Thyroid gland (tissue), 4 donors: ENCODE results near the gene MINK1. TPM values are rescaled to one million over a fixed set of nuclear protein-coding genes. Genes with fewer than 3 reads are reported as not detected.
"Not testable (repeated sequence)": the region's sequence is repeated elsewhere in the genome, so short reads cannot be mapped to it uniquely, and the experiment has no call there.

Experiments used
- DNase-seq, 2 donors: peaks; one replicate each; pipeline ENCODE4 v3.0.0-alpha.2; 2019
- H3K27ac ChIP-seq, 3 donors: fragments of 200-600 bp; sonication (generic); 1 replicate in 2 of 3; 2 replicates in 1 of 3; pipeline ENCODE4 v1.5.1; 2016 to 2019; ENCODE audit warnings: mild to moderate bottlenecking in 1 of 3, moderate library complexity in 1 of 3
- H3K27me3 ChIP-seq: fragments of 200-600 bp; sonication (generic); one replicate; pipeline ENCODE4 v1.5.1; 2019
- H3K36me3 ChIP-seq, 2 donors: fragments of 200-600 bp; sonication (generic); one replicate each; pipeline ENCODE4 v1.5.1; 2016 to 2019
- H3K4me1 ChIP-seq, 2 donors: fragments of 200-600 bp; sonication (generic); one replicate each; pipeline ENCODE4 v1.5.1; 2017 to 2019
- H3K4me3 ChIP-seq, 3 donors: fragments of 200-600 bp; sonication (generic); replicated peaks in 1 of 3; 1 replicate in 2 of 3; 2 replicates in 1 of 3; pipeline ENCODE4 v1.5.1; 2016; ENCODE audit warnings: mild to moderate bottlenecking in 1 of 3
- H3K9me3 ChIP-seq: fragments of 200-600 bp; sonication (generic); one replicate; pipeline ENCODE4 v1.5.1; 2017
- POLR2A ChIP-seq, 2 donors: fragments of 450-650 bp; IDR thresholded peaks; one replicate each; pipeline ENCODE4 v1.6.1; 2017; ENCODE audit warnings: antibody characterized with exemption in 2 of 2, mild to moderate bottlenecking in 2 of 2, moderate library complexity in 1 of 2
- WGBS, 2 donors: methylation state at CpG; one replicate each; pipeline ENCODE4 v1.1.5; 2017; 5-methylcytosine and 5-hydroxymethylcytosine counted together
- intact Hi-C: fragments of 100-400 bp; cut with DNase I; formaldehyde crosslinking; loops from one replicate; pipeline ENCODE4 v1.15.1; 2023
- total RNA-seq, 4 donors: library from RNA; depleted of rRNA; stranded (reverse); fragments of >200 nt; gene quantifications; one replicate each; pipeline ENCODE4 v1.2.3, GENCODE V29; 2016
- TF ChIP-seq, protein P1 (sequence below), 6 experiments: fragments of 200-600 bp in 3 of 6; fragments of 450-650 bp in 3 of 6; sonication (generic) in 3 of 6; IDR thresholded peaks; one replicate each; pipeline ENCODE4 v1.5.1; 2016 to 2019; ENCODE audit warnings: antibody characterized with exemption in 6 of 6, mild to moderate bottlenecking in 2 of 6, inconsistent platforms in 1 of 6, moderate library complexity in 1 of 6

MINK1 gene
- total RNA-seq, 4 donors from 2014 or later = 25.1 to 51.6 (median 31.2) TPM

DNA sequence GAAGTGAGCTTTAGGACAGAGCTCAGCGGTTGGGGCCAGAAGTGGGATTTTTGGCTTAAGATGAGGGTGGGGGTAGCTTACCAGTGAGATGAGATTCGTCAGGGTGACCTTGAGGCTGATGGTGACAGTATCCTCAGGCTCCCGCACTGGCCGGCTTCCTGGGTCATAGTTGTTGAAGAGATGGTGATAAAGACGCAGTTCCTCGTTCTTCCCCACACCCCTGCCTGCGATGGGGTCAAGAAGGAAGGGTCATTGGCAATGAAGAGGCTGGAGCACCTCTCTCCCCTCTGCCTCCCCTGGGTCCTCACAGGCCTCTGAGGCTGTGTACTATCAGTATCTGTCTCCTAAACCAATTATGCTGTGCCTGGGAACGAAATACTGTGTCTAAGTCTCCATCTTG is 69.4 kb downstream of the MINK1 start:
- intact Hi-C loops = no loop called here
- TF ChIP-seq, protein P1, sequence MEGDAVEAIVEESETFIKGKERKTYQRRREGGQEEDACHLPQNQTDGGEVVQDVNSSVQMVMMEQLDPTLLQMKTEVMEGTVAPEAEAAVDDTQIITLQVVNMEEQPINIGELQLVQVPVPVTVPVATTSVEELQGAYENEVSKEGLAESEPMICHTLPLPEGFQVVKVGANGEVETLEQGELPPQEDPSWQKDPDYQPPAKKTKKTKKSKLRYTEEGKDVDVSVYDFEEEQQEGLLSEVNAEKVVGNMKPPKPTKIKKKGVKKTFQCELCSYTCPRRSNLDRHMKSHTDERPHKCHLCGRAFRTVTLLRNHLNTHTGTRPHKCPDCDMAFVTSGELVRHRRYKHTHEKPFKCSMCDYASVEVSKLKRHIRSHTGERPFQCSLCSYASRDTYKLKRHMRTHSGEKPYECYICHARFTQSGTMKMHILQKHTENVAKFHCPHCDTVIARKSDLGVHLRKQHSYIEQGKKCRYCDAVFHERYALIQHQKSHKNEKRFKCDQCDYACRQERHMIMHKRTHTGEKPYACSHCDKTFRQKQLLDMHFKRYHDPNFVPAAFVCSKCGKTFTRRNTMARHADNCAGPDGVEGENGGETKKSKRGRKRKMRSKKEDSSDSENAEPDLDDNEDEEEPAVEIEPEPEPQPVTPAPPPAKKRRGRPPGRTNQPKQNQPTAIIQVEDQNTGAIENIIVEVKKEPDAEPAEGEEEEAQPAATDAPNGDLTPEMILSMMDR (IDR thresholded peaks at IDR 0.05) = no peak
- TF ChIP-seq POLR2A (IDR thresholded peaks at IDR 0.05) = no peak
- no peak overlapping the region for H3K4me3 ChIP-seq
- DNase-seq = no peak
- H3K27me3 ChIP-seq = peaks cover 8% of the 10 kb centered on the region
- WGBS, 2 donors = 72 to 75% methylated on average over 8 of the region's 8 CpGs
- peaks cover 12 to 30% of the 10 kb centered on the region in 2 donors for H3K4me1 ChIP-seq
- no peaks in the 10 kb centered on the region for H3K36me3 ChIP-seq
- peak overlapping the region in 1 of 3 donors; percentile 56 for H3K27ac ChIP-seq
- H3K9me3 ChIP-seq = no peaks in the 10 kb centered on the region

GRCh38 chr17:4903051-4903818 is 70.1 kb downstream of the MINK1 start, which contains the start of gene CHRNE:
CHRNE (minus strand) TSS chr17:4903098; CDS start chr17:4903063, 35 bp downstream.
- peak; percentile 85 to 87 for DNase-seq
- peak within 1 kb of the TSS in 2 of 3 donors; percentile 14 to 56 for H3K27ac ChIP-seq
- peaks cover 12 to 30% of the 10 kb centered on the region in 2 donors for H3K4me1 ChIP-seq
- no peaks in the 10 kb centered on the region for H3K9me3 ChIP-seq
- H3K27me3 ChIP-seq = peaks cover 8% of the 10 kb centered on the region
- no peak for TF ChIP-seq POLR2A (IDR thresholded peaks at IDR 0.05)
- TF ChIP-seq, protein P1 (IDR thresholded peaks at IDR 0.05) = peak; percentile 57 to 85 (median 68)
- no peak within 1 kb of the TSS for H3K4me3 ChIP-seq
- no peaks in the 10 kb centered on the region for H3K36me3 ChIP-seq
- intact Hi-C loops = no loop called here
- 11 to 13% methylated on average over 6 to 9 of the region's 10 CpGs for WGBS, 2 donors

DNA sequence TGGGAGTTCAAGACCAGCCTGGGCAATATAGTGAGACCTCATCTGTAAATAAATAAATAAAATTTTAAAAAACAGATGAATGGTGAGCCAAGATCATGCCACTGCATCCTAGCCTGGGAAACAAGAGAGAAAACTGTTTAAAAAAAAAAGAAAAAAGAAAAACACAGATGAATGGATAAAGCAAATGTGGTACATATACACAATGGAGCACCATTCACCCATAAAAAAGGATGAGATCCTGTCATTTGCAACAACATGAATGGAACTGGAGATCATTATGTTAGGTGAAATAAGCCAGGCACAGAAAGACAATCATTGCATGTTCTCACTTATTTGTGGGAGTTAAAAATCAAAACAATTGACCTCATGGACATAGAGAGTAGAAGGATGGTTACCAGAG is 73.5 kb downstream of the MINK1 start:
- peaks cover 10 to 17% of the 10 kb centered on the region in 2 donors for H3K4me1 ChIP-seq
- H3K36me3 ChIP-seq, H3K27me3 ChIP-seq, H3K4me3 ChIP-seq, H3K27ac ChIP-seq, DNase-seq, H3K9me3 ChIP-seq: not testable (repeated sequence)
- intact Hi-C loops = loop anchor here (5.0 kb wide), 1 partner anchor 156 kb away; no protein-coding TSS in a partner anchor

GRCh38 chr17:4908301-4908700 is 75.2 kb downstream of the MINK1 start:
- Histone ChIP-seq H3K27me3 (no peaks in the 10 kb centered on the region), H3K4me1 (peaks cover 8 to 11% of the 10 kb centered on the region in 2 donors), H3K36me3 (no peaks in the 10 kb centered on the region), H3K9me3 (no peaks in the 10 kb centered on the region), H3K27ac (no peak overlapping the region), H3K4me3 (no peak overlapping the region)
- whole genome bisulfite sequencing, 2 donors = 67 to 87% methylated on average over 2 to 6 of the region's 10 CpGs
- no peak for DNase-seq
- TF ChIP-seq POLR2A (IDR thresholded peaks at IDR 0.05) = no peak
- TF ChIP-seq, protein P1 (IDR thresholded peaks at IDR 0.05) = no peak
- intact Hi-C loops = loop anchor here (5.0 kb wide), 1 partner anchor 154 kb away; no protein-coding TSS in a partner anchor

DNA sequence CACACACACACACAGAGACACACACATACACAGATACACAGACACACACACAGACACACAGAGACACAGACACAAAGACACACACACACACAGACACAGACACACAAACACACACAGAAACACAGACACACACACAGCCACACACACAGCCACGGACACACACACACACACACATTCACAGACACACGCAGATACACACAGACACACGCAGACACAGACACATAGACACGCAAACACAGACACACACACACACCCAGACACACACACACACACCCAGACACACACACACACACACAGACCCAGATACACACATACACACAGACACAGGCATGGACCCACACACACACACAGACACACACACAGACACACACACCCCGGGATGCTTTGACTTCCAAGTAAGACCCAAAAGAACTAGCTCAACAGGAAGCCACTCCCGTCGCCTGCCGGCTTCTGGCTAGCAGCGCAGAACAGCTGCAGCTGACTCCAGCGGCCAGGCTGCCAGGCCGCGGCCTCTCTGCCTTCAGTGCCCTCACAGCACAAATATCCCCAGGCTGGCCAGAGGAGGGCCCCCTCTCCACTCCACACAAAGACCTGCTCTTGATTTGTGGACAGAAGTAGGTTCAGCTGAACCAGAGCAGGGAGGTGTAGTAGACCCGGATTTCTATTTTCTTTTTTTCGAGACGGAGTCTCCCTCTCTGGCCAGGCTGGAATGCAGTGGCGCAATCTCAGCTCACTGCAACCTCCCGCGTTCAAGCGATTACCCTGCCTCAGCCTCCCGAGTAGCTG is 75.8 kb downstream of the MINK1 start:
- Histone ChIP-seq H3K27ac (peak overlapping the region in 2 of 3 donors; percentile 22 to 67), H3K27me3 (no peaks in the 10 kb centered on the region), H3K9me3 (no peaks in the 10 kb centered on the region), H3K4me1 (peaks cover 3 to 10% of the 10 kb centered on the region in 2 donors), H3K4me3 (no peak overlapping the region), H3K36me3 (no peaks in the 10 kb centered on the region)
- intact Hi-C loops = loop anchor here (5.0 kb wide), 1 partner anchor 153 kb away; no protein-coding TSS in a partner anchor
- 28 to 34% methylated on average over 14 to 19 of the region's 20 CpGs for WGBS, 2 donors
- TF ChIP-seq POLR2A (IDR thresholded peaks at IDR 0.05) = no peak
- TF ChIP-seq, protein P1 (IDR thresholded peaks at IDR 0.05) = peak; percentile 59 to 93 (median 88)
- DNase-seq = peak; percentile 84 to 92
